GM12878 (cell line): ENCODE data around the gene PTPRM. TPM values are rescaled to one million over a fixed set of nuclear protein-coding genes. Genes with fewer than 3 reads are reported as not detected.

Experiments
- ATAC-seq: fragments of 200-7000 bp; cut with Tn5 transposase; 3 replicates; pipeline ENCODE4 v1.9.1; 2020; ENCODE audit warnings: mild to moderate bottlenecking, moderate library complexity
- BruUV-seq: library from RNA; stranded (reverse); fragments of 400-500 nt; replicated peaks from 2 replicates; lab custom pipeline; 2021; lab: Mats Ljungman, UMichigan
- CTCF ChIA-PET: fragments of 300-600 bp; sonication (Branson Sonifier 250); formaldehyde crosslinking; extraction: SDS; loops from one replicate; lab custom pipeline; 2021; ENCODE audit warnings: inconsistent platforms; lab: Yijun Ruan, JAX
- POLR2A ChIA-PET: fragments of 350-600 bp; formaldehyde crosslinking; extraction: SDS; loops from one replicate; lab custom pipeline; 2021; ENCODE audit warnings: inconsistent platforms; lab: Charles Lee
- RAD21 ChIA-PET: fragments of 300-600 bp; sonication (Branson Sonifier 250); formaldehyde crosslinking; loops from one replicate; lab custom pipeline; 2023; ENCODE audit warnings: antibody characterized with exemption; ENCODE audit not compliant: unreplicated experiment; lab: Charles Lee
- SMC1A ChIA-PET: fragments of 300-600 bp; sonication (Branson Sonifier 250); formaldehyde crosslinking; loops from one replicate; lab custom pipeline; 2023; ENCODE audit not compliant: unreplicated experiment, uncharacterized antibody; lab: Charles Lee
- DNase-seq: peaks from one replicate; pipeline ENCODE4 v3.0.0-alpha.2; 2011; ENCODE audit warnings: low read depth, low spot score
- FAIRE-seq: peaks from 3 replicates; lab custom pipeline; 2011; peaks lifted over from hg19 to GRCh38; lab: Jason Lieb, UNC
- H2AFZ ChIP-seq: 2 replicates; pipeline ENCODE4 v1.6.0; 2011; ENCODE audit warnings: low read depth, low read length, control low read depth; ENCODE audit not compliant: control insufficient read depth
- H3K27ac ChIP-seq: 2 replicates; pipeline ENCODE4 v1.5.1; 2011; ENCODE audit warnings: control low read depth; ENCODE audit not compliant: control insufficient read depth, insufficient read depth
- H3K27me3 ChIP-seq, 2 experiments: replicated peaks in 1 of 2; 2 replicates each; pipeline versions ENCODE4 v1.6.0 to v1.6.1; 2011; ENCODE audit warnings: low read length in 1 of 2; ENCODE audit not compliant: control insufficient read depth in 2 of 2, insufficient read depth in 2 of 2
- H3K36me3 ChIP-seq, 2 experiments: 2 replicates each; pipeline ENCODE4 v1.5.1; 2011; ENCODE audit warnings: low read length in 1 of 2; ENCODE audit not compliant: control insufficient read depth in 2 of 2, insufficient read depth in 2 of 2
- H3K4me1 ChIP-seq: 2 replicates; pipeline ENCODE4 v1.6.1; 2011; ENCODE audit warnings: mild to moderate bottlenecking, low read length, moderate library complexity, mixed read lengths; ENCODE audit not compliant: control insufficient read depth, insufficient read depth
- H3K4me2 ChIP-seq: 2 replicates; pipeline ENCODE4 v1.6.0; 2011; ENCODE audit warnings: control low read depth; ENCODE audit not compliant: control insufficient read depth, insufficient read depth
- H3K4me3 ChIP-seq: fragments of 200-600 bp; sonication (generic); 2 replicates; pipeline ENCODE4 v1.5.1; 2016
- H3K79me2 ChIP-seq: 2 replicates; pipeline ENCODE4 v1.6.0; 2011; ENCODE audit warnings: low read length; ENCODE audit not compliant: control insufficient read depth, insufficient read depth
- H3K9ac ChIP-seq: 2 replicates; pipeline ENCODE4 v1.8.0; 2011; ENCODE audit warnings: low read length, control low read depth, mixed read lengths; ENCODE audit not compliant: control insufficient read depth, insufficient read depth
- H3K9me3 ChIP-seq: replicated peaks from 3 replicates; pipeline ENCODE4 v1.5.1; 2011; ENCODE audit warnings: mild to moderate bottlenecking, low read length; ENCODE audit not compliant: control insufficient read depth, insufficient read depth
- H4K20me1 ChIP-seq: 2 replicates; pipeline ENCODE4 v1.6.0; 2011; ENCODE audit not compliant: control insufficient read depth, insufficient read depth
- FOXM1 ChIP-seq: IDR thresholded peaks from 2 replicates; pipeline ENCODE4 v1.6.1; 2012; ENCODE audit warnings: low read depth, mild to moderate bottlenecking, inconsistent platforms, low read length, moderate library complexity
- MYC ChIP-seq: IDR thresholded peaks from 2 replicates; pipeline ENCODE4 v1.6.1; 2011; ENCODE audit warnings: mild to moderate bottlenecking, low read length, moderate library complexity, inconsistent platforms; ENCODE audit not compliant: insufficient read depth, insufficient replicate concordance, insufficient read length, severe bottlenecking
- NFXL1 ChIP-seq: fragments of 450-650 bp; IDR thresholded peaks from 2 replicates; pipeline ENCODE4 v1.6.1; 2017; ENCODE audit warnings: antibody characterized with exemption, mild to moderate bottlenecking, borderline replicate concordance
- PKNOX1 ChIP-seq: fragments of 450-650 bp; IDR thresholded peaks from 2 replicates; pipeline ENCODE4 v1.6.1; 2016; ENCODE audit warnings: mild to moderate bottlenecking
- TCF3 ChIP-seq: IDR thresholded peaks from 2 replicates; pipeline ENCODE4 v1.6.1; 2012; ENCODE audit warnings: low read depth, mild to moderate bottlenecking, low read length, borderline replicate concordance; ENCODE audit not compliant: insufficient read depth
- ZNF217 ChIP-seq: fragments of 450-650 bp; IDR thresholded peaks from 2 replicates; pipeline ENCODE4 v1.6.1; 2017; ENCODE audit warnings: antibody characterized with exemption, mild to moderate bottlenecking
- ZNF622 ChIP-seq: fragments of 450-650 bp; IDR thresholded peaks from 2 replicates; pipeline ENCODE4 v1.6.1; 2017; ENCODE audit warnings: mild to moderate bottlenecking, inconsistent platforms
- ZZZ3 ChIP-seq: IDR thresholded peaks from 2 replicates; pipeline ENCODE4 v1.6.1; 2011; ENCODE audit warnings: low read depth; ENCODE audit not compliant: control insufficient read depth, insufficient read length
- WGBS: methylation state at CpG from one replicate; pipeline ENCODE4 v1.1.6; 2016; ENCODE audit warnings: low lambda C conversion rate; ENCODE audit not compliant: insufficient replicate concordance, insufficient coverage; ENCODE audit errors: missing lambda C conversion rate; 5-methylcytosine and 5-hydroxymethylcytosine counted together
- in situ Hi-C: fragments of 300-500 bp; cut with MboI; formaldehyde crosslinking; loops from 9 replicates; pipeline ENCODE4 v1.14.3; 2018; ENCODE audit warnings: mixed read lengths
- intact Hi-C: fragments of 100-400 bp; cut with micrococcal nuclease; formaldehyde crosslinking; loops from one replicate; pipeline ENCODE4 v1.14.2; 2022; ENCODE audit not compliant: unreplicated experiment
- polyA plus RNA-seq, 11 experiments: library from polyadenylated mRNA; depleted of rRNA in 4 of 11; unstranded in 6 of 11; stranded (reverse) in 5 of 11; fragments of >200 nt; fragmentation: Nextera tagmentation in 4 of 11; fragmentation: Illumina TruSeq in 1 of 11; extraction: Ambion mirVana in 4 of 11; extraction: Trizol in 1 of 11; gene quantifications; 1 replicate in 1 of 11; 2 replicates in 10 of 11; pipeline versions ENCODE4 v1.2.1 to v1.2.3, GENCODE V29; 2011 to 2016; ENCODE audit warnings: inconsistent platforms in 2 of 11, missing spikeins in 2 of 11, low read depth in 1 of 11
- total RNA-seq, 4 experiments: library from RNA; depleted of rRNA in 3 of 4; stranded (reverse); fragments of >200 nt in 3 of 4; fragmentation: Illumina TruSeq in 1 of 4; extraction: Trizol in 1 of 4; gene quantifications; 2 replicates each; pipeline versions ENCODE4 v1.2.1 to v1.2.3, GENCODE V29; 2013 to 2021
- TF ChIP-seq, protein P1 (sequence below): fragments of 450-650 bp; IDR thresholded peaks from 2 replicates; pipeline ENCODE4 v1.6.1; 2014; ENCODE audit warnings: mild to moderate bottlenecking

The PTPRM gene
- total and polyA plus RNA-seq, 10 of the 15 experiments (the other 5 are each of a cell fraction or from before 2014, with no cell fraction given), result 0.07 to 22.6 (median 0.60) TPM

DNA sequence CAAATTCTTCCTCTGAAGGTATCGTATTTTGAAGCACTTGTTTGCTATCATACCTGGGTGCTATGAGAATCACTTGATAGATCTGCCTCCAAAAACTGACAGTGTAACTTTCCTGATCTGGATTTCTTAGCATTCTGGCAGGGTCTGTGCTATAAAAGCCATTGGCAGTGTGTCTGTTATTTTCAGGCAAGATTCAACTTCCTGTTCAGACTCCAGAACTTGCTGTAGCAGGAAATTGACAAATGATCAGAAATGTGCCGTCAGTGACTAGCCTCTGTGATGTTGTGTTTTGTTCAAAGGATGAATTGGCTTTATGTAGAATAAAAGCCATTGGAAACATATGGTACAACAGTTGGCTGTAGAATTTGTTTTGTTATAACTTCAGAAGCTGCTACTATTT lies 273.3 kb downstream of the PTPRM start:
- FAIRE-seq, result no peak
- Histone ChIP-seq H3K4me1 (no peaks in the 10 kb centered on the region), H2AFZ (no peak overlapping the region), H3K4me2 (no peak overlapping the region), H3K79me2 (no peaks in the 10 kb centered on the region), H4K20me1 (no peaks in the 10 kb centered on the region), H3K36me3 (no peaks in the 10 kb centered on the region)
- RAD21 ChIA-PET, result no interaction called here
- no peak for TF ChIP-seq TCF3
- TF ChIP-seq FOXM1, result no peak
- TF ChIP-seq ZNF622, result no peak
- TF ChIP-seq, protein P1, sequence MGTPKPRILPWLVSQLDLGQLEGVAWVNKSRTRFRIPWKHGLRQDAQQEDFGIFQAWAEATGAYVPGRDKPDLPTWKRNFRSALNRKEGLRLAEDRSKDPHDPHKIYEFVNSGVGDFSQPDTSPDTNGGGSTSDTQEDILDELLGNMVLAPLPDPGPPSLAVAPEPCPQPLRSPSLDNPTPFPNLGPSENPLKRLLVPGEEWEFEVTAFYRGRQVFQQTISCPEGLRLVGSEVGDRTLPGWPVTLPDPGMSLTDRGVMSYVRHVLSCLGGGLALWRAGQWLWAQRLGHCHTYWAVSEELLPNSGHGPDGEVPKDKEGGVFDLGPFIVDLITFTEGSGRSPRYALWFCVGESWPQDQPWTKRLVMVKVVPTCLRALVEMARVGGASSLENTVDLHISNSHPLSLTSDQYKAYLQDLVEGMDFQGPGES, result no peak
- TF ChIP-seq, all 136 proteins: peak for 0
- ChIA-PET CTCF (no interaction called here), POLR2A (interaction anchor here (0.7 kb wide), 1 partner anchor 9 kb away, joined by 5 read pairs; no protein-coding TSS in a partner anchor), SMC1A (no interaction called here)
- no peak overlapping the region for H3K9ac ChIP-seq
- no peak for ATAC-seq
- intact Hi-C loops (no loop called here), in situ Hi-C loops (no loop called here)
- WGBS, result 0% methylated on average over 2 of the region's 2 CpGs
- no peak overlapping the region for H3K27ac ChIP-seq
- H3K4me3 ChIP-seq, result no peak overlapping the region
- no peaks in the 10 kb centered on the region; the same call in 2 of the 3 replicates for H3K9me3 ChIP-seq
- no peak for DNase-seq
- BruUV-seq, result no TSS peak
- H3K27me3 ChIP-seq, result no peaks in the 10 kb centered on the region

DNA sequence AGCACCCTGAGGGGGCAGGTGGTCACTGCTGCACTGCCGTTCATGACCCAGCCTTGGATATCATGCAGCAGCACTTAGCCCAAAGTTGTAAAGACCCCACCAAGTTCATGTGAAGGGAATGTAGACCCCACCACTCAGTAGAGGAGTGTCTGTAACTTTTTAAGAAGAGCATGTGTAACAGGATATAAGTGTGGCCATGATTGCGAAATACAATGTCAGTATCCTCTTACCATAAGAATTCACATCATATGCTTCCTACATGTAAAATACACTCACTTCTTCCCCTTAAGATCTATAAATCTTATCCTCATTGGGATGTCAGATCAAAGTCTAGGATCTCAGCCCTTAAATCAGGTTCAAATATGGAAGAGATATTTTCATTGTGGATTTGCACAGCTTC lies 276.9 kb downstream of the PTPRM start:
- DNase-seq (no peak), FAIRE-seq (no peak), ATAC-seq (no peak)
- Histone ChIP-seq H3K4me1 (no peaks in the 10 kb centered on the region), H3K36me3 (no peaks in the 10 kb centered on the region), H3K9me3 (no peaks in the 10 kb centered on the region; the same call in 2 of the 3 replicates), H3K27me3 (no peaks in the 10 kb centered on the region), H3K9ac (no peak overlapping the region), H3K4me3 (no peak overlapping the region), H3K79me2 (no peaks in the 10 kb centered on the region), H3K4me2 (no peak overlapping the region), H4K20me1 (no peaks in the 10 kb centered on the region), H2AFZ (no peak overlapping the region), H3K27ac (no peak overlapping the region)
- TF ChIP-seq ZNF217, result no peak
- TF ChIP-seq MYC, result no peak
- TF ChIP-seq PKNOX1, result no peak
- no peak for TF ChIP-seq ZZZ3
- no peak for TF ChIP-seq NFXL1
- CTCF ChIA-PET, result no interaction called here
- POLR2A ChIA-PET, result no interaction called here
- 54% methylated on average over 2 of the region's 2 CpGs for WGBS
- SMC1A ChIA-PET, result no interaction called here
- RAD21 ChIA-PET, result no interaction called here
- intact Hi-C loops, result no loop called here
- in situ Hi-C loops, result no loop called here
- no TSS peak for BruUV-seq
